DMS153 (cell line): ENCODE results near the gene PHLPP1.

Source experiments
- DNase-seq: peaks from one replicate; lab custom pipeline; 2025; lab: John Stamatoyannopoulos, UW

PHLPP1 gene

GRCh38 chr18:62984656-62985315, 269.4 kb downstream of the PHLPP1 start:
- DNase-seq = no peak

- no peak for DNase-seq
These were observed 271.1 kb downstream of the PHLPP1 start for GRCh38 chr18:62986490-62986889.

DNA sequence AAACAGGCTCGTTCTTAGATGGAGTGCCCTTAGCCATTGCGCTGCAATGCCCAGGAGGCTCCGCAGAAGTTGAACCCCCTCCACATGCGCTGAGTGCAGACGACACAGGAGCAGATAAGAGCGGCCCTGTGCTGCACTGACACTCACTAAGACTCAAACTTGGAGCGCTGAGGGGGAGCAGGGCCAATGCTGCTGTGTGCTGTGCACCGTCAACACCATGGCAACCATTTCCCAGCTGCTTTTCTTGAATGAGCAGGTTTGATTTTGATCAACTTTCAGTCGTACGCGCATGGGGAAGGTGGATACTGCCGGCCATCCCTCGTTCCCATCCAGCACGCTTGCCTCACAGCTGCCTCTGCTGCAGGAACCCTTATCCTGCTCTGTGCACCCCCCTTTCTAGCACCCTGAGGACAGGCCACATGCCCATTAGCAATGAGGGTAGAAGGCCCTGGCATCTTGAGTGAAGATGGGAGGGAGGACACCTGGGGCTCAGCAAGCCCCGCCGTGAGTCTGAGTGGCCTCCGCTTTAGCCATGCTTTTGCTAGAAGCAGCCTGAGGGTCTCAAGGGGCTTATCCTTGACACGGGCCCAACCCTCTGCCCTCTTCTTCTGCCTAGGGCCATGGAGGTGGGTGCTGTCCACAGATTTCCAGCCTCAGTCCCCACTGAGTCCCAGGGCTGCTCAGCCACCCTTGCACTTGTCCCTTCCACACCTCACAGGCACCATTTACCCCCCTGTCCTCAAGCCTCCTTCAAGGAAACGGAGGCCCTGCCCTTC, 271.9 kb downstream of the PHLPP1 start:
- DNase-seq = no peak

GRCh38 chr18:62987859-62988258, 272.5 kb downstream of the PHLPP1 start:
- DNase-seq = no peak

- DNase-seq = no peak
These were observed 273.1 kb downstream of the PHLPP1 start for GRCh38 chr18:62988471-62988870.

DNA sequence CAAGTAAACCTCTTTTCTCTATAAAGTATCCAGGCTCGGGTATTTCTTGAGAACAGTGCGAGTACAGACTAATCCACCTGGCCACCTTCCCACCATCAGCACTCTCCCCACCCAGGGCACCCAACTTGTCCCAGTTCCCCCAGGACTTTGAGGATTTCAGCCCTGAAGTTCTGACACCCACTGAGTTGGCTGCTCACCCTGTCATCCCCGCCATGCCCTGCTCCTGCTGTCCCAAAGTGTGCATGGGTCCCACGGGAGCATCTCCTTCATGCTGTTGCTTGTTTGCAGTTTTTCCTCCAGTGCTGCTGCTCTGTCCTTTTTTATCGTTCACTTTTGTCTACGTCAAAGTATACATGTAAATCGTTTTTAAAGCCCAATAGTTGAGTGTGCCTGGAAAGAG, 273.9 kb downstream of the PHLPP1 start:
- DNase-seq = no peak

- no peak for DNase-seq
These were observed 275.3 kb downstream of the PHLPP1 start for GRCh38 chr18:62990653-62991052.

GRCh38 chr18:62991389-62991788, 276.0 kb downstream of the PHLPP1 start:
- no peak for DNase-seq

DNA sequence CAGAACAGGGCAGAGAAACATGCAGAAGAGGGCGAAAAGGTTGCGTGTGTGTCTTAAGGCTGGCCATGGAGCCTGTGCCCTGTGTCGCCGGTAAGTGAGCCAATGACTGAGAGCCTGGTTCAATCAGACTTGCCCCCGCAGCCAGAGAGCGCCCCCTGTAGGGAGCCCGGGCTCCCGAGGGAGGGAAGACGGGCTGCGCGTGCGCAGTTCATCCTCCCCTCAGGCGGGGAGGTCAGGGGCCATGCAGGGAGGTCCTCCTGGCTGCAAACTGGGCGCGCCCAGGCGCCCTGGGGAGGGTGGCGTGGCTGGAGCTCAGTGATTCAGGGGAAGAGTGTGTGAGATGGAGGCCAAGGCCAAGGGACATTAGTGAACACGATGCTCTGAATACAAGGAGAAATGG, 276.6 kb downstream of the PHLPP1 start:
- DNase-seq = no peak

DNA sequence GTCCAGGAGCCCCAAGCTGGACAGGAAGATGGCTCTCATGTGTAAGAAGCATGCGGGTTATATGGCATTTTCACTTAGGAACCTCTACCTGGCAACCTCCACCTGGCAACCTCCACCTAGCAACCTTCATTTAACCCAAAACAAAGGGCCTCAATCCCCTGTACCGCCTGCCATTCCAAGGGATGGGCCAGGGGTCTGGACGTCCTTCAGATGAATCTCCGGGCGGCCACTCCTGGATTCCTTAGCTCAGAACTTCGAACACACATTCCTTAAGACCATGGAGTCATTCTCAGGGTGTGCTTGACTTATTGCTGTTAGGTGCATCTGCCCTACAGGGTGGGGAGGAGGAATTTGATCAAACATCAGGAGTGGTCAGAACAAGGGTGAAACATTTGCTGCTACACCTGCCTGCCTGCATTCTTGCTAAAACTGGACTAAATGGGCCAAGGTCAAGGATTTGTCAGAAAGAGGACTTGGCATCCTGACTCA, 277.6 kb downstream of the PHLPP1 start:
- no peak for DNase-seq

GRCh38 chr18:62996566-62996965, 281.2 kb downstream of the PHLPP1 start:
- no peak for DNase-seq

DNA sequence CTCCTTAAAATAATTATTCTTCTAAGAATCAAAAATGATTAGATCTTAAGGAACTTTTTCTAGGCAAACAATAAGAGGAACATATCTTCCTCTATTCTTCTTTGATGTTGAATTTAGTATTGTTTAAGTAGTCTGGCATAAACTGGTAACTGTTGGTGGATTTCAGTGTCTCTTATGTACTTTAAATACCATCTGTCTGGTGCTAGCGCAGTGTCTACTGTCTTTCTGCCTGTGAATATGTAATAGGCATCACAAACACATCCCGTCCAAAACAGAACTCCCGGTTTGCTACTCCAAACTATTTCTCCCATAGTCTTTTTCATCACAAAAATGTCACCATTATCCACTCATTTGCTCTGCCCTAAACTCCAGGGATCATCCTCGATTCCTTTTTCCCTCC, 281.7 kb downstream of the PHLPP1 start:
- DNase-seq = no peak

GRCh38 chr18:62998443-62998842, 283.1 kb downstream of the PHLPP1 start:
- DNase-seq = no peak

DNA sequence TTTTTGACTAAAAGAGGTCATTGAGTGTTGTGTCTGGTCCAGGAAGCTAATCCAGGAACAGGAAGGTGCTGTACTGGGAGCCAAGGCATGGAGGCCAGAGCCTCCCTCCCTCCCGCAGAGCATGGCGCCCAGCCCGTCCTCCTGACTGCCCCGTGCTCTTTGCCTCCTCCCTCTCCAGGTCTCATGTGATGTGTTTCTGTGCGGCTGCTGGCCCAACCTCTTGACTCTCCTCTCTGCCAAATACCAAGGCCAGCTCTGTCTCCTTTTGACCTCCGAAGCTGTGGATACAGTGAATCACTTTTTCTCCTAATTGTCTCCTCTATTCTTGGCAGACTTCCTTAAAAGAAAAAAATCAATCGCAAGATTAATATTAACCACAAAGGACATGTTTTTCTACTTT, 284.1 kb downstream of the PHLPP1 start:
- DNase-seq = no peak

GRCh38 chr18:62999921-63000320, 284.6 kb downstream of the PHLPP1 start:
- DNase-seq = no peak

- no peak for DNase-seq
These were observed 285.5 kb downstream of the PHLPP1 start for GRCh38 chr18:63000839-63001238.

GRCh38 chr18:63001861-63002260, 286.5 kb downstream of the PHLPP1 start:
- DNase-seq = no peak

DNA sequence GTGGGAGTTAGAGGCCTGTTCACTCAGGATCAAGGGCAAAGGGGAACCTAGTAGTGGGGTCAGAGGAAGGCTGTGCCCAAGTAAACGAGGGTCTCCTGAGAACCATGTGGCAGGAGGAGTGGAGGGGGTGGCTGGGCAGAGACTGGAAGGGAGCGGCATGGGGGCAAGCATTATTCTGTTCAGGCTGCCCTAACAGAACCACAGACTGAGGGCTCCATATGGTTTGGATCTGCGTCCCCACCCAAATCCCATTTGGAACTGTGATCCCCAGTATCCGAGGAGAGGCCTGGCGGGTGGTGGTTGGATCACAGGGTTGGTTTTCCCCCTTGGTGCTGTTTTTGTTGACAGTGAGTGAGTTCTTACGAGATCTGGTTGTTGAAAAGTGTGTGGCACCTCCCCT, 287.0 kb downstream of the PHLPP1 start:
- no peak for DNase-seq

DNA sequence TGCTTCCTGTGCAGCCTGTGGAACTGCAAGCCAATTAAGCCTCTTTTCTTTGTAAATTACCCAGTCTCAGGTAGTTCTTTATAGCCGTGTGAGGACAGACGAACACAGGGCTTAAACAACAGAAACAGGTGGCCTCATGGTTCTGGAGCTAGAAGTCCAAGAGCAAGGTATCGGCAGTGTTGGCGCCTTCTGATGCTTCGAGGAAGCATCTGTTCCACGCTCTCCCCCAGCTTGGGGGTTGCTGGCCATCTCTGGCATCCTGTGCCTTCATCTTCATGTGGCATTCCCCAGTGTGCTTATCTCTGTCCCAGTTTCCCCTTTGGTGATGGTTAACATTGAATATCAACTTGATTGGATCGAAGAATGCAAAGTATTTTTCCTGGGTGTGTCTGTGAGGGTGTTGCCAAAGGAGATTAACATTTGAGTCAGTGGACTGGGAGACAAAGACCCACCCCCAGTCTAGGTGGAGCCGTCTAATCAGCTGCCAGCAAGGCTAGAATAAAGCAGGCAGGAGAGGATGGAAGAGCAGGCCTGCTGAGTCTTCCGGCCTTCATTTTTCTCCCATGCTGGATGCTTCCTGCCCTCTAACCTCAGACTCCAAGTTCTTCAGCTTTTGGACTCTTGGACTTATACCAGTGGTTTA, 287.6 kb downstream of the PHLPP1 start:
- no peak for DNase-seq

DNA sequence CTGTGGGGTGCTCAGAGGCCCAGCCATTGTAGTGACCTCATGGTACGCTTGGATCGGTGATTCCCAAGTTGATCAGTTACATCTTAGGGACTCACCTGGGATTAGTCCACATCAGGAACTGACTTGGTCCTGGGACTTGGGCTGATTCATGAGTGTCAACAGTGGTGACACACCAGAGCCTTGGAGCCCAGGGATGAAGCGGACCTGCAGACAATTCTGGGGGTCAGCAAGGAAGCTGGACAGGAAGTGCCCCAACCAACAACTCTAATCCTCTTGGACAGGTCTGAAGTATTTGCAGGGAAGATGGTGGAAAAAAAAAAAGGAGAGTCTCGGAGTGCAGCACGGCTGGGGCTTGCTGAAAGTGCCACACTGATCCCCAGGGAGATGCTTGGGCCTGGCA, 288.6 kb downstream of the PHLPP1 start:
- DNase-seq = no peak

GRCh38 chr18:63004466-63005089, 289.2 kb downstream of the PHLPP1 start:
- DNase-seq = no peak

GRCh38 chr18:63005306-63005705, 290.0 kb downstream of the PHLPP1 start:
- DNase-seq = no peak

GRCh38 chr18:63007231-63007630, 291.9 kb downstream of the PHLPP1 start:
- DNase-seq = no peak
